HEK293T (cell line): Measurements from ENCODE around the gene GREM2.

Experiments used
- BHLHE40 ChIP-seq: fragments of 450-650 bp; IDR thresholded peaks from 2 replicates; pipeline ENCODE4 v1.6.1; 2016; ENCODE audit warnings: mild to moderate bottlenecking, moderate library complexity, borderline replicate concordance
- CTBP1 ChIP-seq: fragments of 450-650 bp; IDR thresholded peaks from 2 replicates; pipeline ENCODE4 v1.6.1; 2016; ENCODE audit warnings: borderline replicate concordance
- PKNOX1 ChIP-seq: fragments of 450-650 bp; IDR thresholded peaks from 2 replicates; pipeline ENCODE4 v1.6.1; 2016
- ZNF384 ChIP-seq: fragments of 450-650 bp; IDR thresholded peaks from 2 replicates; pipeline ENCODE4 v1.6.1; 2016

- TF ChIP-seq ZNF384 (no peak), PKNOX1 (no peak), CTBP1 (no peak), BHLHE40 (no peak)
Measured at GRCh38 chr1:240516069-240516468, 95.9 kb downstream of the GREM2 start.
